RCC 7860 (cell line): ENCODE measurements around the gene TBX19.

Source experiments
- DNase-seq: peaks from one replicate; pipeline ENCODE4 v3.0.0-alpha.2; 2015; ENCODE audit warnings: low spot score
- FAIRE-seq: peaks from 2 replicates; lab custom pipeline; 2012; peaks lifted over from hg19 to GRCh38; lab: Jason Lieb, UNC

Gene TBX19

DNA sequence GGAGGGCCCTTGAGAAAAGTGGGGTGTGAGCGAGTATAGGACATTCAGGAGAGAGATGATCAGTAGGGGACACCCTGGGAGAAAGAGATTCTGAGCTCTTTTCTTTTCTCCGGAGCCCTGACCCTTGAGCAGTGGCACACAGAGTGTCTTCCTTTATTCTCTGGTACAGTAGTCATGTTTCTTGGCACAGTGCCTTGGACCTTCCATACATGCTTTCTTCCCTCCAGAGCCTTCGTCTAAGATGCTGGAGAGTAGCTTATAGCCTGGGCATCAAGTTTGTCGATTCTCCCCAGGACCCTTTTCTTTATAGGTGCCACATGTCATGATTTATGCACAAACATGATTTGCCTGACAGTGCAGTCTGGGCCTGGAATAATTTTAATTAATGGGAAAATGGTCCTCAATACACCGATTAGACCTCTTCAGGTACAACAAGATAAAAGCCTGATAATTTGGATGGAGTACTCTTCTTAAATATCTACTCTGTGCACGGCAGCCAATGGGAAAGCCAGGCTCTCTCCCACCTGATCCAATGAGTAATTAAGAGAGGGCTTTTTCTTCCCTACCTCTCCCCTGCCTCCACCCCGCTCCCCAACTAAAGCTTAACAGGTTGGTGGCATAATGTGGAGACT lies at the start of gene TBX19:
TBX19 (plus strand) TSS at position 582 of the 632 bp plus-strand sequence. CDS start 214 bp downstream, outside the sequence.
- FAIRE-seq (no peak), DNase-seq (no peak)

- DNase-seq (peak; percentile 43), FAIRE-seq (no peak)
Observed at GRCh38 chr1:168234846-168235547, 45.7 kb upstream of the TBX19 start.

DNA sequence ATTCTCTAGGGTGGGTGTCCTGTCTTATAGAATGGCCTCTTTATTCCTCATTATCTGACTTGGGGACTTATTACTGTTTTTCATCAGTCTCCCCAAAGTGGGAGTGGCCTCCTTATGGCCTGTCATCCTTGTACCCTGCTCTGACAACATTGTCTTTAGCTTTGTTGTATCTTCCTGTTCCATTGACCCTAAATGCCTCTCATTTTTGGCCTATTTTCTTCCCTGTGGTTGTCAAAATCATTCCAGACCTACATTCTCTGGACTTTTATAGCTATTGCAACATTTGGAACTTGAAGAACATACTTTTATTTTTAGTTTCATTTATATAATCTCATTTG lies 45.2 kb upstream of the TBX19 start:
- FAIRE-seq: no peak

GRCh38 chr1:168235937-168236336 lies 44.7 kb upstream of the TBX19 start:
- DNase-seq (no peak), FAIRE-seq (no peak)

More for the DNA sequence above, 45.2 kb upstream of the TBX19 start:
- DNase-seq: no peak

DNA sequence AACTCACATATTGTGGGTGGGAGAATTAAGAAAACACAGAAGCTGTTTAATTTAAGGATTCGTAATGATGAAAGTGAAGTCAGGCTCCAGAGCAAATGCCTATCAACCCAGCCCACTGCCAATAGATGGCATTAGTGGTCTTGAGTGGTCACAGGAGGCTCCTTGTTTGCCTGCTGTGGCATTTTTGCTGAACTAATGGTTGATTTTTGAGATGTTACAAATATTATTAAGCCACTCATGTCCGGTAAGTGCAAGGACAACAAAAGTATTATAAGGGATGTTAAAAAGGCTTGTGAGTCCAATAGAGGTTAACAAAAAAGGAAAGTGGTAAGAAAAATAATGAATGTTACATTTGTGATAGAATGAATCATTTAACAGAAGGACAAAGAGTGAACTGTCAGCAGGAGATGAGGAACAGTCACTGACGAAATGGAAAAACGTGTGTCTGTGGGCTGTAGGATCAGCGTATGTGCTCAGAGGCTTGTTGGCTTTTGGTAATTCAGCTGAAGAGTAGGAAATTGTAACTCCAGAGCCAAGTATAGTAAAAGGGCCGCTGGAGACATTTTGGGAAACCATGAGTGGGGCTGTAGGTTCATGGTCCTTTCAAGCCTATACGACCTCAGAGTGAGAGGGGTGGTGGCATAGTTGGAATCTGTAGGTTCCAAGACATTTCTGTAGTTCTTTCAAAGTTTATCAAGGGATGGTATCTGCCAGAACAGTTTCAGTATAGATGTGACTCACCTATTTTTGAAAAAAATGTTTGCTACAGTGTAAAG lies 43.7 kb upstream of the TBX19 start:
- DNase-seq (no peak), FAIRE-seq (no peak)

DNA sequence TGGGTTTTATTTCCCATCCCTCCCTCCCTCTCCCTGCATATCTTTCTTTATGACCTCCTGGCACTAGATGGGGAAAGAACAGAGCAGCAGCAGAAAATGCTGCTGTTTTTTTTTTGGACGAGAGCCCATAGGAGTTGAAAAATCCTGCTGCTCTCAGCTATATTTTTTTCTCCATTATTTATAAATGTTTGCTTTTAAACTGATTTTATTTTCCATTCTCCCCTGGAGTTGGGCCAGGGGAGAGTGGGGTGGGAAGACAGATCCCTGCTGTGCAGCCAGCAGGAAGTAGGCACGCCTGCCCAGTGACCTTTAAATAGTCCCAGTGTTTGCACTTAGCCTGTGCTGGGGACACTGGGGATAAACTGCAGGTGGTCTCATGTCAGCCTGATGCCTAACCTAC lies 37.5 kb upstream of the TBX19 start:
- DNase-seq: no peak
- no peak for FAIRE-seq

- DNase-seq (no peak), FAIRE-seq (no peak)
Observed at GRCh38 chr1:168243636-168244212, 37.0 kb upstream of the TBX19 start.

DNA sequence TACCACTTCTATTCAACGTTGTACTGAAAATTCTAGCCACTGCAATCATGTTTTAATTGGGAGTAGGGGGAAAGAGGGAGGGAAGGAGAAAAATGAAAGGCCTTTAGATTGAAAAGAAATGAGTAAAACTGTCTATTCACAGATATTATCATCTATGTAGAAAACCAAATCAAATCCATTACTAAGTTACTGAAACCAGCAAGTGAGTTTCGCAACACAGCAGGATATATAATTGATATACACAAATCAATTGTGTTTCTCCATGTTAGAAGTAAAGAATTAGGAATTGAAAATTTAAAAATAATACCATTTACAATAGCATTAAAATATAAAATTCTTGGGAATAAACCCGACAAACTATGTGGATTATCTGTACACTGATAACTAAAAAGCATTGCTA lies 35.6 kb upstream of the TBX19 start:
- FAIRE-seq: no peak

GRCh38 chr1:168246506-168246905 lies 34.2 kb upstream of the TBX19 start:
- DNase-seq: no peak
- no peak for FAIRE-seq

More for the DNA sequence above, 35.6 kb upstream of the TBX19 start:
- DNase-seq: no peak

GRCh38 chr1:168252204-168252733 lies 28.4 kb upstream of the TBX19 start:
- DNase-seq (no peak), FAIRE-seq (no peak)

DNA sequence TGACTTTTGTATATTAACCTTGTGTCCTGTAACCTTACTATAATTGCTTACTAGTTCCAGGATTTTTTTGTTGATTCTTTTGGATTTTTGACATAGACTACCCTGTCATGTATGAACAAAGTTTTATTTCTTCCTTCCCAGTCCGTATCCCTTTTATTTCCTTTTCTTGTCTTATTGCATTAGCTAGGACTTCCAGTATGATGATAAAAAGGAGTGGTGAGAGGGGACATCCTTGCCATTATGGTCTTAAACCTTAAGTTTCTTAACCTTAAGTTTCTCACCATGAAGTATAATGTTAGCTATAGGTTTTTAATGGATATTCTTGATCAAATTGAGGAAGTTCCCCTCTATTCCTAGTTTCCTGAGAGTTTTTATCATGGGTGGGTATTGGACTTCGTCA lies 24.5 kb upstream of the TBX19 start:
- no peak for DNase-seq
- FAIRE-seq: no peak

DNA sequence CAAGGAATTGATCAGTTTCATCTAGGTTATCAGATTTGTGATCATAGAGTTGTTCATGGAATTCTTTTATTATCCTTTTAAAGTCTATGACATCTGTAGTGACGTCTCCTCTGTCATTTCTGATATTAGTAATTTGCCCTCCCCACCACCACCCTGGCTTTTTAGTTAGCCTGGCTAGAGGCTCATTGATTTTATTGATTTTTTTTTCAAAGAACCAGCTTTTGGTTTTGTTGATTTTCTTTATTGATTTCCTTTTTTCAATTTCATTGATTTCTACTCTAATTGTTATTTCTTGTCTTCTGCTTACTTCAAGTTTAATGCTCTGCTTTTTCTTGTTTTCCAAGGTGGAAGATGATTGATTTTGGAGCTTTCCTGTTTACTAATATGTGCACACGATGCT lies 23.3 kb upstream of the TBX19 start:
- DNase-seq: no peak
- no peak for FAIRE-seq

- DNase-seq (no peak), FAIRE-seq (no peak)
Observed at GRCh38 chr1:168259567-168259966, 21.1 kb upstream of the TBX19 start.

DNA sequence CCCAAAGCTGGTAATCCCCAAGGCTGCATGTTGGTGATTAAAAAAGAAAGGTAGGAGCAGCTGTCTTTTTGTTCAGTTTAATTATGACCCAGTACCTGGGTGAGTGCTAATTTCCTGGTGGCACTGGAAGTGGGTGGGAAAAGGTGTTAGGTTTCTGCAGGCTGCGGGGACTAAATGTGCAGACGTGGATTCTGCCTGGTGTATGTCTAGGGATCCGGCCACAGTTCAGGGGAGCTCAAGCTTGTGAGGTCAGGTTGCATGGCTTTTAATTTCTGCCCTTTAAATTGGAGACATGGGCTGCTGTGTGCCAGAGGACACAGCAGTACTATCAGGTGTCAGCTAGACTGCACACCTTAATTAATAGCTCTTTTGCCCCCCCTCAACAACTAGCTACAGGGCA lies 20.3 kb upstream of the TBX19 start:
- FAIRE-seq: no peak
- no peak for DNase-seq

DNA sequence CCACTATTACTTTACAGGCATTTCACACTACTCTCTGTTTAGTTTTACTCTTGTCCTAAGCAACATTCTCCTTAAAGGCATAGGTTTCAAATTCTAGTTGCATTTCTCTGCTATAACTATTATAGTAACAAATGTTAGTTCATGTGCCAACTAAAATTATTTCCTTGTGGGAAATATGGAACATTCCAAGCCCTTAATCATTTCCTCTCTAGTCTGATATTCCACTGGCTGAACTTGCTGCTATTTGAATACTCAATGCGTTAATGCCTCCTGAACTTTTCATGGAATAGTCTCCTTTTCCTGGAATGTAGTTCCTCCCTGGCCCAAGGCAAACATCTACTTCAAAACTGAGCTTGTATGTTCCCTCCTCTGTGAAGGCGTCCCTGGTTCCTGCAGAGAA lies 19.3 kb upstream of the TBX19 start:
- DNase-seq: no peak
- FAIRE-seq: no peak

- FAIRE-seq (no peak), DNase-seq (no peak)
Observed at GRCh38 chr1:168263130-168263529, 17.5 kb upstream of the TBX19 start.

DNA sequence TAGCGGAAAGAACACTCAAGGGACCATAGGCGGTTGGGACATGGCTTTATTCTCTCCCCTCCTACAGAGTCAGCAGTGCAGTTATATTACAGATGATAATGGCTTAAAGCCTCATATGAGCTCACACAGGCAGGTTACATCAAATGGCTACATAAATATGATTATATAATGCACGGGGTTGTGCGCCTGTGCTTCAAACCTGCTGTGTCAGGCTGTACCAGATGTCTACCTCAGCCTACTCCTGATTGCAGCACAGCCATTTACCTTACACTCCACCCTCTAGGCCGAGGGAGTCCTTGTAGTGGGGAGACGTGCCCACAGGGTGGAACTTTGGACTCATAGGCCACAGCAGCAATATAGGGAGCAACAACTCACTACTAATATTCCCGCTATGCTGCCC lies 16.4 kb upstream of the TBX19 start:
- FAIRE-seq (no peak), DNase-seq (no peak)

DNA sequence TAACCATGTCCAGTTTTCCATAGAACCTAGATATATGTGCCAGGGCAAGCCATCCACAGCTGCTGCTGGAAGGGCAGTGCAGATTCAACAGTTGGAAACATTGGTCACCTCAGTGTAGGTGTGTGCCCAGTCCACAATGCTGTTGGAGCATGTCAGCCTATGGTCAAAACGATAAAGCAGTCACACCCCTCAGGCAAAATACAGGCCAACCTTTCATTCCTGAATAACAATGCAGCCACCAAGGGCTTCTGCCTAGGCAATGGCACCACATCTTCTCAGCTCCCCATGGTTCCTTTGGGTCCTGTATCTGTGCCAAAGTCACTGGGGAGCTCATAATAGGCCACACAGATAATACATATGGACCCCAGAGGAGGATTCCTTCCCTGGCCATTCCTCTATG lies 15.1 kb upstream of the TBX19 start:
- no peak for FAIRE-seq
- DNase-seq: no peak

DNA sequence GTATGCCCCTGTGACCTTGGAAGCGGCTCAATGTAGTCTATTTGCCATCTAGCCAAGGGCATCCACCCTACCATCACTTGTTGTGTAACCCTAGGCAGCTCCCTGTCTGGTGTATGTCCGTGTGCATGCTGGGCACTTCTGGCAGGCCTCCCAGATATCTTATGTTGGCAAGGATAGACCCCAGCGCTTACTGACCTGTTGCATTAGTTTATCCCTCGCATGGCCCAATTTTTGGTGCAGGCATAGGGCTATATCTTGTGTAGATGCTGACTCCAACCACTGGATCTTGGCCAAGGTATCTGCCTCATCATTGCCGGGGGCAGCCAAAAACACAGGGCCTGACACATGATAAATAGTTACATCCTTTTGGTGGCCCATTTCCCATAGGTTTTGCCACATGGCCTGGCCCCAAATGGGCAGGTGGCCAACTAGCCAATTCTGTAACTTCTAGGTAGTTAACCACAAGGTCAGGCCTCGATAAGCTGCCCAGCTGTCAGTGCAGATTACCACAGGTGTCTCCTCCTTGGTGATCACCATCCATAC lies 14.0 kb upstream of the TBX19 start:
- DNase-seq (no peak), FAIRE-seq (no peak)

DNA sequence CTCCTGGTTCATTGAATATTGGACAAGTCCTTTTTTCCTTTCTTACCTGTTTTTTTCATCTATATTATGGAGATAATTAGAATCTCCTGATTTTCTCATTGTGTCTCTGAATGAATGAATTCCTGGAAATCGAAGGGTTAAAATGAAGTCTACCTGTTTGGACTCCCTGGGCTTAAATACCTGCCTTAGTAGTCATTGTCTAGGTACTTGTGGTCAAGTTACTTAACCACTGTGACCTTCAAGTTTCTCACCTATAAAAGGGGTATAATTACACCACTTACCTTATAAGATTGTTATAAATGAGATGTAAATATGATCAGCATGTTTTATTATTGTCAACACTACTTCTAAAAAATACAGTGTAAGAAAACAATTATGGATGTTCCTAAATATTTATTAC lies 9.0 kb upstream of the TBX19 start:
- no peak for DNase-seq
- FAIRE-seq: no peak

DNA sequence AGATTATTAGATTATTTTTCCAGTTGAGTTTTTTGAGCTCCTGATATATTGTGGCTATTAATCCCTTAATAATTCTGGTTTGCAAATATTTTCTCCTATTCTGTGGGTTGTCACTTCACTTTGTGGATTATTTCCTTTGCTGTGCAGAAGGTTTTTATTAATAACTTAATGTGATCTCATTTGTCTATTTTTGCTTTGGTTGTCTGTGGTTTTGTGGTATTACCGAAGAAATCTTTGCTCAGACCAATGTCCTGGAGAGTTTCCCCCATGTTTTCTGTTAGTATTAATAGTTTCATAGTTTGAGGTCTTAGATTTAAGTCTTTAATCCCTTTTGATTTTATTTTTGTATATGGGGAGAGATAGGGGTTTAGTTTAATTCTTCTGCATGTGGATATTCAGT lies 7.1 kb upstream of the TBX19 start:
- no peak for FAIRE-seq
- no peak for DNase-seq
